ENCODE measurements around the gene PRICKLE2.

- TF ChIP-seq, protein P1, sequence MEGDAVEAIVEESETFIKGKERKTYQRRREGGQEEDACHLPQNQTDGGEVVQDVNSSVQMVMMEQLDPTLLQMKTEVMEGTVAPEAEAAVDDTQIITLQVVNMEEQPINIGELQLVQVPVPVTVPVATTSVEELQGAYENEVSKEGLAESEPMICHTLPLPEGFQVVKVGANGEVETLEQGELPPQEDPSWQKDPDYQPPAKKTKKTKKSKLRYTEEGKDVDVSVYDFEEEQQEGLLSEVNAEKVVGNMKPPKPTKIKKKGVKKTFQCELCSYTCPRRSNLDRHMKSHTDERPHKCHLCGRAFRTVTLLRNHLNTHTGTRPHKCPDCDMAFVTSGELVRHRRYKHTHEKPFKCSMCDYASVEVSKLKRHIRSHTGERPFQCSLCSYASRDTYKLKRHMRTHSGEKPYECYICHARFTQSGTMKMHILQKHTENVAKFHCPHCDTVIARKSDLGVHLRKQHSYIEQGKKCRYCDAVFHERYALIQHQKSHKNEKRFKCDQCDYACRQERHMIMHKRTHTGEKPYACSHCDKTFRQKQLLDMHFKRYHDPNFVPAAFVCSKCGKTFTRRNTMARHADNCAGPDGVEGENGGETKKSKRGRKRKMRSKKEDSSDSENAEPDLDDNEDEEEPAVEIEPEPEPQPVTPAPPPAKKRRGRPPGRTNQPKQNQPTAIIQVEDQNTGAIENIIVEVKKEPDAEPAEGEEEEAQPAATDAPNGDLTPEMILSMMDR (IDR thresholded peaks at IDR 0.05) = no peak
- TF ChIP-seq POLR2A (IDR thresholded peaks at IDR 0.05) = no peak
Measured at GRCh38 chr3:64268926-64269325, 43.7 kb upstream of the PRICKLE2 start.

Measured in testis (tissue), 2 donors.